GM12875 (cell line): ENCODE measurements around the gene CSAD.
A peak's percentile ranks its signal among the peaks of the same experiment; 100 is the strongest.

Source experiments
- H3K4me3 ChIP-seq: one replicate; pipeline ENCODE4 v1.5.1; 2011; ENCODE audit warnings: low read depth, low read length, control low read depth
- CTCF ChIP-seq: IDR thresholded peaks from 2 replicates; pipeline ENCODE4 v1.5.1; 2011; ENCODE audit warnings: low read depth, mild to moderate bottlenecking, control low read depth, inconsistent platforms, low read length, moderate library complexity, borderline replicate concordance; ENCODE audit not compliant: insufficient read depth

CSAD gene

DNA sequence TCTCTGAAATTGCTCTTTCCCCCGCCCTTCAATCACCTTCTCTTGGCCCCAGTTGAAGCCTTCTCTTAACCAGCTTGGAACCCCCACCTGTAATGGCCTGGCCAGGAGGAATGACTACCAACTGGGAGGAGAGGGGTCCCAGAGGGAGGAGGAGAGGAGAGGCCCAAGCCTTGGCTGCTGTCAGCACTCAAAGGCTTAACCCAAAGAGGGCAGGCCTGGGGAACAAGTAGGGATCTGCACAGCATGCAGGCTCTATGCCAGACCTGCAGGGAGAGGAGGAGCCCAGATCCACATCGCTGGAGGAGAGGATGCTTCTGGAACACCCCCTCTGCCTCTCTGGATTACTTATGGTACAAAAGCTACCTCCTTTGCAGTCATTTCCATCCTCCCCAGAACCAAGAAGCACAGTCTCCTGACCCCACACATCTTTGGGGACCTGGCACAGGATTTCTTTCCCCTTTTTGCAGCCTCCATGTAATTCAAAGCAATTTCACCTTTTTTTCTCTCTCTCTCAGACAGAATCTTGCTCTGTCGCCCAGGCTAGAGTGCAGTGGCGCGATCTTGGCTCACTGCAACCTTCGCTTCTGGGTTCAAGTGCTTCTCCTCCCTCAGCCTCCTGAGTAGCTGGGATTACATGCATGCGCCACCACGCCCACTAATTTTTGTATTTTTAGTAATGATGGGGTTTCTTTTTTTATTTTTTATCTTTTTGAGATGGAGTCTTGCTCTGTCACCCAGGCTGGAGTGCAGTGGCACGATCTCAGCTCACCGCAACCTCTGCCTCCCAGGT is 45.1 kb upstream of the CSAD start:
- H3K4me3 ChIP-seq: no peak overlapping the region
- no peak for TF ChIP-seq CTCF

DNA sequence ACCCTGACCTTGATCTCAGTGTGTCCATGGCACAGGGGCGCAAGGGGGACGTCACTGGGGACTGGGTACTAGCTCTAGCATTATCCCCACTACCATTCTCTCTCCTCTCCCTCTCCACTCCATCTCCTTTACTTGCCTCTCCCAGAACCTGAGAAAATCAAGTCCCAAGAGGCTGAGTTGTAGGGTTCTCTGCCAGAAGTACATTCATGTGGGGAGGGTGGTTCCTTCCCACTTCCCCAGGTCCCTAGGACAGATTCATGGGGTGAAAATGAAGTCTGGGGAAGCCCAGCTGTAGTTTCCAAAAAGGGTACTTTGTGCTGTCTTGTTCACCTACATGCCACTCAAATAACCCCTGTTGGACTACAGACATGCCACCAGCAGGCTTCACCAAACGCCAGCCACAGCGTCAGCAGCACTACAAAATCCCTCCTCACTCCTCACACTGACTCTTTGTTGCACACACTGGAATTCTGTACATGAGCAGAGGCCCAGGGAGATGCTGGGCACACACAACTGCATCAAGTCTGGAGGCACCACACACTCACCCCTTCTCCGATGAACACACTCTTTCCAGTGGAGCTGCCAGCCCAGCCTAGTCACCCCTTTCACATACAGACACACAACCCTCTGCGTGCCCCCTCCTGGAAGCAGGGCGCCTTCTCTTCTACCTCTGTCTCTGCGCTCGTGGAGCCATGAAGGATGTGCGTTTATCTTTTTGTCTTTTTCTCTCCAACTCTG is 44.3 kb upstream of the CSAD start:
- H3K4me3 ChIP-seq: no peak overlapping the region
- no peak for TF ChIP-seq CTCF

DNA sequence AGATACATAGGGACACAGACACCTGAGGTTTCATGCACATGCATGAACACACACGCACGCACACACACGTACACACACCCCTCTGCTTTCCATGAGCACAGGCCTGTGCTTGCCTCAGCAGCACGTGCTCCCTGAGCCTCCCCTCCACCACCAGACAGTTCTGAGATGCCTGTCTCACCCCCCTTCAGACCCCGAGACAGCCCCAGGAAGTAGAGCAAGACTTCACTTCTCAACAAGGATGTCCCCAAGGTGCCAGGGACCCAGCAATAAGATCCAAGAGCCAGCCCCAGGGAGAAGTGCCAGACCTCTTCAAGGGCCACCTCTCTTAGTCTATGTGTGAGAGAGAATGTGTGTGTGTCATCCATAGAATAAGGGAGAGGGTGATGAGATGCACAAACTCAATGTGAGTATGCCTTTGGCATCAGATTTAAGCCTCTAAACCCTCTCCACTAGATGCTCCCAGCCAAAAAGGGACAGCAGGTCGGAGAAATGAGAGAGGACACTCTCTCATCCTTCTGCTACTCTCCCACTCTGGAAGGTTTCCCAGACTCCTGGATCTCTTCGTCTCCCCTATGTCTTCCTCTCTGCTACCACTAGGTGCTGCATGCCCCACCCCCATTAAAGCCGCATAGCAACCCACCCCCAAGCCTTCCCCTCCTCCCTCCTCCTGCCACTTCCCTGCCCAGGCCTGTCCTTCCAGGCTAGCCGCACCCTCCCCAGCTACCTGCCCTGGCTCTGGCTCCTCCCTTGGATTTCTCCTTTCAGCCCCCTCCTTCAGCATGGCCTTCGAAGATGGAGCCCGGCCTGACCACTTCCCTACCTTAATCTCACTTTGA is 43.6 kb upstream of the CSAD start:
- no peak for TF ChIP-seq CTCF
- H3K4me3 ChIP-seq: no peak overlapping the region

GRCh38 chr12:53223389-53224060 is 42.8 kb upstream of the CSAD start:
- no peak overlapping the region for H3K4me3 ChIP-seq

DNA sequence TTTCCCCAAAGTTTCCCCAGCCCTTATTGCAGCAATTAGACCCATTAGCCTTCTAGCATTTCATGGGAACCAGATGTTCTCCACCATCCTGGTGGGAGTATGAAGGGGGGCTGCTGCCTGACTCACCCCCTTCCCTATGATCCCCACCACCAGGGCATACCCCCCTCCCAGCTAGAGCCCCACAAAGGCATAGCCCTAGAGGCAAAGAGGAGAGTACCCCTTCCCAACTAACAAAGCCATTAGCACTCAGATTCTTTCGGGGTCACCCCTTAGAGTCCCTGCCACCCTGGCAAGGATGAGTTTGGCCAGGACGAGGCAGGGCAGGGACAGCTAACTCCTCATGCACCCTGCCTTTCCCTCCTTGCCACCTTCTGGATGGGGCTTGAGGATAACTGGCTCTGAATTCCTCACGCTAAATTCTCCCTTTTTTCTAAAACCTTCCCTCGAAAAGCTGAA is 42.1 kb upstream of the CSAD start:
- TF ChIP-seq CTCF: no peak
- no peak overlapping the region for H3K4me3 ChIP-seq

More at GRCh38 chr12:53223389-53224060, 42.8 kb upstream of the CSAD start:
- no peak for TF ChIP-seq CTCF

- H3K4me3 ChIP-seq: peak overlapping the region; percentile 52
- TF ChIP-seq CTCF: no peak
Observed at GRCh38 chr12:53222170-53222721, 41.5 kb upstream of the CSAD start.
